CD4-positive, alpha-beta T cell treated with Interleukin-15 for 1 hour (primary cell): ENCODE results near the gene TCN2.
"Not testable (repeated sequence)": the region's sequence is repeated elsewhere in the genome, so short reads cannot be mapped to it uniquely, and the experiment has no call there.

ENCODE experiments used
- DNase-seq: peaks from one replicate; pipeline ENCODE4 v3.0.0-alpha.2; 2020

The TCN2 gene

GRCh38 chr22:30580896-30581295, 26.1 kb upstream of the TCN2 start:
- no peak for DNase-seq

DNA sequence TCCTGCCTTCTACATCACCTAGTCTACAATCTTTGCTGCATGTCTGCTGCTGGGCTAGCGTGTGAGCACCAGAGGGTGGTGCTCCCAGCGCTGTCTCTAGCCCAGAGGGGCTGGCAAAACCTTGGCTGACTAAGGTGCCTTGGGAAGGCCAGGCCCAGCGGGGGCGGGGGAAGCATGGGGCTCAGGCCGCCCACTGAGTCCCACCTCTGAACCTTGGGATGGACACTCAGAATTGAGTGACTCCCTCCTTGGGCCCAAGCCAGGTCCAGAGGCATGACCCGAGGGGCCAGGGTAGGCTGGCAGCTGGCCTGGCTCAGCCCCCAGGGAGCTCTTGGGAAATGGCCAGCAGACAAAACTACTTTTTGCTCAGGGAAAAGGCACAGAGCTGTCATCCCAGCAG, 24.9 kb upstream of the TCN2 start:
- no peak for DNase-seq

DNA sequence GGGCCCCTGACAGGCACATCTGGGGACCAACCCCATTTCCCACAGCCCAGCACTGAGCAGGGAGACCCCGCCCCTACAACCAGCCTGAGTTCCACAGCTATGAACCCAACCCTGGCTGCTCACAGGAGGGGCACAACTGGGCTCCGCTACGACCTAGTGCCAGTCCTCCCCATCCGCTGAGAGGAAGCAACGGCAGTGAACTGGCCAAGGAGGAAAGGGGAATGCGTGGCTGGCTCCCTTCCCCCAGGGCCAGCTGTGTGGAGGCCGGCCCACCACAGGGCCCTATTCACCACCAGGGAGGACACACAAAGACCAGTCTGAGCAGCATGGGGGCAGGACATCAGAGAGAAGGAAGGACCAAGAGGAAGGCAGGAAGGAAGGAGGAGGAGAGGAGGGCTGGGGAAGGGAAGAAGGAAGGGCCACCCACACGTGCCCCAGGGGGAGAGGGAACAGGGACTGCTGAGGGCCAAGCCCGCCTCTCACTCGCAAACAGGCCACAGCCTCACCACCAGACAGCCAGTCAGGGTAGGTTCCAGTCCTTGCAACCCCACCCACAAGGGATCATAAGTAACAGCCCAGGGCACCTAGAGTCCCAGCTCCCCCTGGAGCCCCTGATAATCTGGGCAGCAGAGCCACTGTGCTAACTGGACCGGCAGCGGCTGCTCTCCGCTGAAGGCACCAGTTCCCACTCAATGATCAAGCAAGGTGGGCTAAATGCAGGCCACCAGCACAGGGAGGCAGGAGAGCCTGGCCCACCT, 24.0 kb upstream of the TCN2 start:
- no peak for DNase-seq

DNA sequence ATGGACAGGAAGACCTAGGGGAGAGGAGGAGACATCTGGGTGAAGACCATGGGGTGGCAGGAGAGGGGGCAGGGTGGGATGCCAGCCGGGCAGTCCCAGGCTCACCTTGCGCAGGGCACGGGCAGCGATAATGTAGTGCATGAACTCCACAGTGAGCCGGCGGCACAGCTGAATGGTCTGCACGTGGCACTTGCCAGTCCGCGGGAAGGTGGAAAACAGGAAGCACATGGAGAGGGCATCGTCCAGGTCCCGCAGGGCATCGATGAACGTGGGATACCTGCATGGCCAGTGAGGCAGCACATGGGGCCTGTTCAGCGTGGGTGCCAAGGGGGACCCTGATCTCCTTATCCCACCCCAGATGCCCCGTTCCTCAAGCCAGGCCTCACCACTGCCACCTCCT, 22.5 kb upstream of the TCN2 start:
- no peak for DNase-seq

DNA sequence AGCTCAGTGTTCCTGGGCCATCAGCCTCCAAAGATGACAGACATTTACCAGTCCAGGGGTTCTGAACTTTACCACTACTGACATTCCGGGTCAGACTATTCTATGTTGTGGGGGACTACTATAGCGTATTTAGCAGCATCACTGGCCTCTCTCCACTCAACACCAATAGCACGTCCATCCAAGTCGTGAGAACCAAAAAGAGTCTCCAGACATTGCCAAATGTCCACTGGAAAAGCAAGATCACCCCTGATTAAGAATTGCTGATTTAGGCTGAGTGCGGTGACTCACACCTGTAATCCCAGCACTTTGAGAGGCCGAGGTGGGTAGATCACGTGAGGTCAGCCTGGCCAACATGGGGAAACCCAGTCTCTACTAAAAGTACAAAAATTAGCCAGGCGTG, 20.6 kb upstream of the TCN2 start:
- DNase-seq, result no peak

DNA sequence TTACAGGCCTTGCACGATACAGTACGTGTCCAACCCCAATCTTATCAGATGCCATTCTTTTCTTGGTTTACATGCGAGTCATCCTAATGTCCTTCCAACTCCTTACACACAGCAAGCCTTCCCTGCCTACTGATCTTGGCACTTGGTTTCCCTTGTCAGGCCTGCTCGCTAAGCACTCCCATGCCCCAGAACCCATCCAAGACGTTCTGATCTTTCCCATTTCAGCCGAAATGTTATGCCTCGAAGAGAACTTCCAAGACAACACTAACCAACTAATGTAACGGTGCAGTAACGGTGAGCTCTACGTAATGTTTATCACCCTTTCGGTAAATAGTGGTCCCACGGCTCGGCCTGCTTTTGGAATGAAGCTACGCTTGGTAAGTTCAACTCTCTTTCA, 15.8 kb upstream of the TCN2 start:
- DNase-seq, result no peak

DNA sequence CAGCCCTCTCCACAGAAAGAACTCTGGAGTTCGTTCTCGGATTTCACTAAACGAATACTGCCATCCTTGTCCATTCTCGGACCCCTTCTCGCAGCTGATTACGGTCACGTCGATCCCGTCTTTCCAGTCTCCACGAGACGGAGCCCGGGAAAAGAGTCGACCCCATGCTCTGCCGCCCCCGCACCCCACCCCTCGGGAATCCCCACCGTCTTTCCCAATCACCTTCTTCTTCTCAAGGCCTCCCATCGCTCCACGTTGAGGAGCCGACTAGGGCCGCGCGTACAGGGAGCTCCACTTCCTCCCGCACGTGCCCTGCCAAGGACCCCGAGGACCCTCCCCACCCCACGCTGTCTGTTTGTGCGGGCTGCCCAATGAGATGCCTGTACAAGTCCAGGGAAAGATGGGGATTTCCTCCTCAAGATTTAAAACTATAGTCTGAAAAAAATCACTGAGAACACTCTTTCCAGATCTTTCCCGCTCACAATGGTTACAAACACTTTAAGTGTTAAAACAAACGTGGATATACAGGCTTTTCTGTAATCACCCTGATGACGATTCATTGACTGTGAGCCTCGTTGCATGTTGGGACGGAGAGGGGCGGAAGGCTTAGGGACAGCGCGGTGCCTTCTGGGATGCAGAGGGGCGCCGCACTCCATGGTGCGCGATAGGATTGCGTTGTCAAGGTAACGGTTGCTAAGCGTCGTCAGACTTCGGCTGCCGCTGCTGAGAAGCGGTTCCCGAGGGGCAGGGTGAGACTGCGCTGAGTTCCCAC, 15.2 kb upstream of the TCN2 start, which contains the start of gene PES1:
Gene PES1 (minus strand): TSS at position 323 of the 772 bp plus-strand sequence. CDS start 77 bp downstream, at position 246.
- peak; percentile 98 for DNase-seq

DNA sequence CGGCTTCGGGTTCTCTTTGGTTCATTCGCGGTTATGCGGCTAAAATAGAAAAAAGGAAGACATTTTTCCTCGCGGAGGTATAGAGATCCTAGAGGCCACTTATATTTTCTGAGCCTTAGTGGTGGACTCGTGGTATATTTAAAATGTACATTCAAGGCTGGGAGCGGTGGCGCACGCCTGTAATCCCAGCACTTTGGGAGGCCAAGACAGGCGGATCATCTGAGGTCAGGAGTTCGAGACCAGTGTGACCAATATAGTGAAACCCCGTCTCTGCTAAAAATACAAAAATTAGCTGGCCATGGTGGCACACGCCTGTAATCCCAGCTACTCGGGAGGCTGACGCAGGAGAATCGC, 14.6 kb upstream of the TCN2 start:
- not testable (repeated sequence) for DNase-seq

- DNase-seq, result no peak
These were observed 10.8 kb upstream of the TCN2 start for GRCh38 chr22:30596199-30596598.

DNA sequence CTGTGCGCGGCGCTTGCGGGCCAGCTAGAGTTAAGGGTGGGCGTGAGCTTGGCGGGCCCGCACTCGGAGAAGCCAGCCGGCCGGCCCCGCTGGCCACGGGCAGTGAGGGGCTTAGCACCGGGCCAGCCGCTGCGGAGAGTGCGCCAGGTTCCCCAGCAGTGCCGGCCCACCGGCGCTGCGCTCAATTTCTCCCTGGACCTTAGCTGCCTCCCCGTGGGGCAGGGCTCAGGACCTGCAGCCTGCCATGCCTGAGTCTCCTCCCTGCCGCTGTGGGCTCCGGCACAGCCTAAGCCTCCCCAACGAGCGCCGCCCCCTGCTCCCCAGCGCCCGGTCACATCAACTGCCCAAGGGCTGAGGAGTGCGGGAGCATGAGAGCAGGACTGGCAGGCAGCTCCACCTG, 10.1 kb upstream of the TCN2 start:
- DNase-seq, result no peak

DNA sequence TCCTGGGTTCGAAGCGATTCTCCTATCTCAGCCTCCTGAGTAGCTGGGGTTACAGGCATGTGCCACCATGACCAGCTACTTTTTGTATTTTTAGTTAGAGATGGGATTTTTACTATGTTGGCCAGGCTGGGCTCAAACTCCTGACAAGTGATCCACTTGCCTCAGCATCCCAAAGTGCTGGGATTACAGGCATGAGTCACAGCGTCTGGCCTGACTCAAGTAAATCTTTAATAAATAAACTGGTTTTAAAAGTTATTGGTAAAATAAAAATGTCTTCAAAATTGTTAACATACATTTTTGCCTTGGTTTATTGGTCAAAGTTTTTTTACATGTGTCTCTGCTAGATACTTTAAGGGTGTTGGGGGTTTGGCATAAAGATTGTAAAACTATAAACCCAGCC, 8.0 kb upstream of the TCN2 start:
- no peak for DNase-seq

DNA sequence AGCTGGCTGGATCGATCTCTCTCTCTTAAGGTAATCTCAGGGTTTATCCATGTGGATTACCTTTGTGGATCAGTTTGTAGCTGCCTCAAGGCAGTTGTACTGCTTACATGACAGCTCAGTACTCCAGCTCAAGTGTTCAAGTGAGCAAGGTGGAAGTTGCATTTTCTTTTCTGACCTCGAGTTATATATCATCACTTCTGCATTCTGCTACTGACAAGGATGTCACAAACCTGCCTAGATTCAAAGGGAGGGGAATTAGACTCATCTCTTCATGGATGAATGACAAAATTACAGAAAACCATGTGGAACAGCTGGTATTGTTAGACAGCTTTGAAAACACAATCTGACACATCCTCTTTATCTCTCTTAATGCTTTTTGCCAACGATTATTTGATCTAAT, 6.1 kb upstream of the TCN2 start:
- DNase-seq, result no peak

- DNase-seq, result no peak
These were observed 5.5 kb upstream of the TCN2 start for GRCh38 chr22:30601464-30601863.

GRCh38 chr22:30602049-30602448, 4.9 kb upstream of the TCN2 start:
- no peak for DNase-seq

- no peak for DNase-seq
These were observed 3.2 kb upstream of the TCN2 start for GRCh38 chr22:30603801-30604200.

GRCh38 chr22:30604723-30605122, 2.3 kb upstream of the TCN2 start:
- no peak for DNase-seq

GRCh38 chr22:30605449-30606110, 1.4 kb upstream of the TCN2 start:
- DNase-seq, result peak; percentile 41

GRCh38 chr22:30607300-30607930, 441 bp downstream of the TCN2 start:
- DNase-seq, result no peak

DNA sequence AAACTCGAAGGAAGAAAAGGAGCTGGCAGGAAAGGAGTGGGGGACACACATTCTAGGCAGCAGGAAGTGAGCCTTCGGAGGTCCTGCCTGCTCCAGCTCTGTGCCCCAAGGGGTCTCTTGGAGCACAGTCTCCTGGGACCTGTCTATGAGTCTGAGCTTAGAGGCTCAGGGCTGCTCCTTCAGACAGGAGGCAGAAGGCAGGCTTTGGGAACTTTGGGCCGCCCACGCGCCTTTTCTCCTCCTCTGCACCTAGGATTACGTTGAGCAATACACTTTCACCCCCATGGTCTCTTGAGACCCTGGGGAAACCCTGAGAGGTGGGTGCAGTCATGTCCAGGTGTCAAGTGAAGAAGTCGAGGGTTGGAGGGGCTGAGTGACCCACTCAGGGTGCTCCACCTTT, 965 bp downstream of the TCN2 start:
- no peak for DNase-seq

- peak; percentile 72 for DNase-seq
These were observed 2.5 kb downstream of the TCN2 start for GRCh38 chr22:30609260-30610185.

DNA sequence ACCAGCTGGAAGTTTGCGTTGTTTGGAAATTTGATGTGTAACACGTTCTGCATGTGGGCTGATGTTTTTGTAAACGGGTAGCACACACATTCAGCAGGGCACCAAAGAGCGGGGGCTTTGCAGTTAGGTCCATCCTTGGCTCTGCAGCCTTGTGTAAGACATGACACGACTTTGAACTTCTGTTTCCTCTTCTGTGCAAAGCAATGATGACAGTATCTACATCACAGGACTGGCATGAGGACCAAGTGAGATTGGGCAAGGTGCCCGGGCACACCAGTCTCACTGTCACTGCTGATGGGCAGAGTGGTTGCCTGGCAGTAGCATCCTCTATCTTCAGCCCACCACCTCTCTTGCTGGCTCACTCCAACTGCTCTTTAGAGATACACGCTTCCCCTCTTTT, 3.3 kb downstream of the TCN2 start:
- peak; percentile 67 for DNase-seq

GRCh38 chr22:30611197-30611596, 4.2 kb downstream of the TCN2 start:
- DNase-seq, result no peak
